Liver (tissue), 3 donors: Measurements from ENCODE around the gene MYO16.

ENCODE experiments used
- CTCF ChIP-seq: fragments of 150-350 bp; IDR thresholded peaks from 2 replicates; pipeline ENCODE4 v1.5.1; 2017; ENCODE audit warnings: improper control_type of control experiment, low read depth, low read length; ENCODE audit not compliant: missing input control
- EGR1 ChIP-seq, 2 donors: IDR thresholded peaks; 2 replicates each; pipeline ENCODE4 v1.6.1; 2016 to 2018; ENCODE audit warnings: antibody characterized with exemption in 2 of 2, low read depth in 2 of 2
- JUND ChIP-seq, 2 donors: IDR thresholded peaks; 2 replicates each; pipeline ENCODE4 v1.6.1; 2016; ENCODE audit warnings: antibody characterized with exemption in 2 of 2
- RAD21 ChIP-seq, 2 donors: IDR thresholded peaks; 2 replicates each; pipeline ENCODE4 v1.6.1; 2016; ENCODE audit warnings: antibody characterized with exemption in 2 of 2, mild to moderate bottlenecking in 2 of 2
- TF ChIP-seq, protein P1 (sequence below): IDR thresholded peaks from 2 replicates; pipeline ENCODE4 v1.6.1; 2016; ENCODE audit warnings: antibody characterized with exemption
- donor health status: healthy.
- donor health status: healthy.

DNA sequence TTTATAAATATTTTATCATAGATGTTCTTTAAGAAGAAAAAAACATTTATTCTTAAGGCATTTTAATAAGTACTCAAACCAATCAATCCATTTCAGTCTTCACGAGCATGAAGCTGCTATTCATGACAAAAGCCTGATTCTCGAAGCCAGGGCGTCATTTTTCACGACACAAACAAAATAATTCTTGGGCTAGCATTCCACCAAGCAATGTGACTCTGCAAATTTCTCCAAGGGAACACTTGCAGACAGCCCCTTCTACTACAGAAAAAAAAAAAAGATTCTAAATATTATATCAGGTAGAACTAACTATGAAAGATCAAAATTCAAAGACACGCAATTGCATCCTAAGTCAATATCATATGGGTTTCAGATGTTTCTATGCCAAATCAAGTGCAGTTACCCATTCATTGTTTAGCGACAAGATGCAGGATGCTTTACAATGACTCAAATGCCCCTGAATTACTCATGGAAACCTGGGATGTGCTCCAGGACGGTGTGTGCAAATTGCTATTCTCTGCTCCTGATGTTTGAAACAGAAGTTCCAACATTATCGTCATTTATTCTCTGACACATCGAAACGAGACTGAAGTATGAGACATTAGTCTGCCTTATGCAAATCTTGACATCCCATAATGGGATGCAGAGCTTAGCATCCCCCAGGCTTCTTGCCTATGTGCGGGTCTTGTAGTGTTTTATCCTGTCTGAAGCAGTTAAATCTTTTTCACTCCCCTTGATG lies 517.7 kb downstream of the MYO16 start:
- TF ChIP-seq, protein P1, sequence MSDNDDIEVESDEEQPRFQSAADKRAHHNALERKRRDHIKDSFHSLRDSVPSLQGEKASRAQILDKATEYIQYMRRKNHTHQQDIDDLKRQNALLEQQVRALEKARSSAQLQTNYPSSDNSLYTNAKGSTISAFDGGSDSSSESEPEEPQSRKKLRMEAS = no peak
- TF ChIP-seq CTCF (no peak), RAD21 (IDR thresholded peaks at IDR 0.05) (no peak), JUND (IDR thresholded peaks at IDR 0.05) (no peak), EGR1 (IDR thresholded peaks at IDR 0.05; ENCODE audit: low read depth in 2 of 2) (no peak)
